ENCODE data around the gene RPRD1B. TPM values are rescaled to one million over a fixed set of nuclear protein-coding genes. Genes with fewer than 3 reads are reported as not detected.

The RPRD1B gene
- 25.6 to 33.5 TPM (median 27.9 TPM) in 5 replicates for total RNA-seq (2022; extraction: Qiagen RNA extraction)

GRCh38 chr20:38033330-38034107 is at the start of gene RPRD1B, which contains the start of gene TTI1:
Gene RPRD1B (plus strand): TSS chr20:38033746. CDS start chr20:38033948, 202 bp downstream.
Gene TTI1 (minus strand): TSS chr20:38033456. CDS start chr20:38013816, 19,640 bp downstream.

Other genes with a start within 250 kb of the RPRD1B start
- gene VSTM2L, start 130.6 kb upstream of the RPRD1B start, total RNA-seq (2022; extraction: Qiagen RNA extraction), result 16.6 to 24.7 TPM (median 19.1 TPM) in 5 replicates
- 19.1 to 23.0 TPM (median 21.6 TPM) in 5 replicates for gene TTI1, start 290 bp upstream of the RPRD1B start, total RNA-seq (2022; extraction: Qiagen RNA extraction)
- gene TGM2, start 131.5 kb downstream of the RPRD1B start, total RNA-seq (2022; extraction: Qiagen RNA extraction), result 343 to 504 TPM (median 454 TPM) in 5 replicates
- 0.08 to 0.26 TPM (median 0.13 TPM) in 5 replicates for gene KIAA1755, start 227.0 kb downstream of the RPRD1B start, total RNA-seq (2022; extraction: Qiagen RNA extraction)

Data from A549 treated with Mapracorat at 1 μM for 4 hours (cell line).